Measurements from ENCODE around the gene APBA2.

DNA sequence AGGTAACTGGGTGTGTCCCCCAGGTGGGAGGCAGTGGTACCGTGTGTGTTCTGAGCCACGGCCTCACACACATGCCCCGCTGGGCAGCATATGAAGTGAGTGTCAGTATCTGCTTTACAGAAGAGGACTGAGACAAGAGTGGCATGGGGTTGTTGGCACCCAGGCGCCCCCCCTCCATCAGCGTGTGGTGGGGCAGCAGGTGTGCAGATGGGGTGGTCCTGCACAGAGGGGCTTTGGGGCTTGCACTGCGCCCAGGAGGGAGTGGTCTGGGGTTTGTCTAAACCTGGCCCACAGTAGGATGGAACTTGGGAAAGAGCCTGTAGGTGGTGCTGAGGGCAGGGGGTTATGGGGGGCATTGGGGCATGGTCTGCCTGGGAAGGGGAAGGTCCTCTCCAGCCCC, 176.0 kb downstream of the APBA2 start:
- TF ChIP-seq, protein P1, sequence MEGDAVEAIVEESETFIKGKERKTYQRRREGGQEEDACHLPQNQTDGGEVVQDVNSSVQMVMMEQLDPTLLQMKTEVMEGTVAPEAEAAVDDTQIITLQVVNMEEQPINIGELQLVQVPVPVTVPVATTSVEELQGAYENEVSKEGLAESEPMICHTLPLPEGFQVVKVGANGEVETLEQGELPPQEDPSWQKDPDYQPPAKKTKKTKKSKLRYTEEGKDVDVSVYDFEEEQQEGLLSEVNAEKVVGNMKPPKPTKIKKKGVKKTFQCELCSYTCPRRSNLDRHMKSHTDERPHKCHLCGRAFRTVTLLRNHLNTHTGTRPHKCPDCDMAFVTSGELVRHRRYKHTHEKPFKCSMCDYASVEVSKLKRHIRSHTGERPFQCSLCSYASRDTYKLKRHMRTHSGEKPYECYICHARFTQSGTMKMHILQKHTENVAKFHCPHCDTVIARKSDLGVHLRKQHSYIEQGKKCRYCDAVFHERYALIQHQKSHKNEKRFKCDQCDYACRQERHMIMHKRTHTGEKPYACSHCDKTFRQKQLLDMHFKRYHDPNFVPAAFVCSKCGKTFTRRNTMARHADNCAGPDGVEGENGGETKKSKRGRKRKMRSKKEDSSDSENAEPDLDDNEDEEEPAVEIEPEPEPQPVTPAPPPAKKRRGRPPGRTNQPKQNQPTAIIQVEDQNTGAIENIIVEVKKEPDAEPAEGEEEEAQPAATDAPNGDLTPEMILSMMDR (IDR thresholded peaks at IDR 0.05; ENCODE audit: borderline replicate concordance, extremely low read depth, low read length, poor library complexity, severe bottlenecking): no peak
- no peak for TF ChIP-seq EZH2 (IDR thresholded peaks at IDR 0.05; ENCODE audit: borderline replicate concordance, low read depth, low read length, severe bottlenecking)

Measured in DND-41 (cell line).